NT2/D1 (cell line): Measurements from ENCODE around the gene CLNS1A.

Source experiments
- DNase-seq: peaks from one replicate; pipeline ENCODE4 v3.0.0-alpha.2; 2011; ENCODE audit warnings: low read depth, low spot score
- H3K27me3 ChIP-seq: 2 replicates; pipeline ENCODE4 v1.6.0; 2011; ENCODE audit warnings: mild to moderate bottlenecking; ENCODE audit not compliant: insufficient read length, insufficient read depth
- H3K36me3 ChIP-seq: 2 replicates; pipeline ENCODE4 v1.6.1; 2011; ENCODE audit warnings: mild to moderate bottlenecking, low read length, mixed read lengths; ENCODE audit not compliant: insufficient read depth, insufficient read length
- H3K4me1 ChIP-seq: 2 replicates; pipeline ENCODE4 v1.5.1; 2011; ENCODE audit not compliant: insufficient read depth, insufficient read length
- H3K4me3 ChIP-seq: 2 replicates; pipeline ENCODE4 v1.5.1; 2011; ENCODE audit warnings: low read depth; ENCODE audit not compliant: insufficient read length
- H3K9ac ChIP-seq: 2 replicates; pipeline ENCODE4 v1.6.0; 2011; ENCODE audit warnings: low read depth; ENCODE audit not compliant: insufficient read length
- H3K9me3 ChIP-seq: 2 replicates; pipeline ENCODE4 v1.5.1; 2011; ENCODE audit warnings: mild to moderate bottlenecking, low read length; ENCODE audit not compliant: insufficient read depth
- SUZ12 ChIP-seq: IDR thresholded peaks from 2 replicates; pipeline ENCODE4 v1.6.1; 2011; ENCODE audit not compliant: insufficient read length, insufficient read depth; ENCODE audit errors: extremely low read depth
- YY1 ChIP-seq: IDR thresholded peaks from 2 replicates; pipeline ENCODE4 v1.6.1; 2011; ENCODE audit not compliant: insufficient read length, insufficient read depth
- ZNF274 ChIP-seq: IDR thresholded peaks from 2 replicates; pipeline ENCODE4 v1.6.1; 2011; ENCODE audit warnings: mild to moderate bottlenecking, low read depth, low read length

Gene CLNS1A

DNA sequence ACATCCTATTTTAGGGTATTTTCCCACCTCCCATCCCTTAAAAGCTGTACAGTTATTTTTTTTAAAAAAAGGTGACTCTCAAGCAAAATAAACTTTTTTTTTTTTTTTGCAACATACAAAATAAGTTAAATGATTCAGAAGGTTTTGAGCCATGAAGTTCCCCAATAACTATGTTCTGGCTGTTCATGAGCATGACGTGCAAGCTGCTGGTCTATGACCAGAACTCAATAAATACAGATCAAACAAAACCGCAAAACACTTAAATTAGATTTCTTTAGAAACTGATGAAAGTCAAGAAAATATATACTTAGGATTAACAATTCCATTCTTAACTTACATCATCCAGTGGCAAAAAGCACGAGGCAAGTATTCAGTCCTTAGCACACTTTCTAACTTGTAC is 24.1 kb upstream of the CLNS1A start:
- Histone ChIP-seq H3K36me3 (peaks cover 9% of the 10 kb centered on the region), H3K9me3 (no peaks in the 10 kb centered on the region), H3K4me3 (no peak overlapping the region), H3K9ac (no peak overlapping the region), H3K4me1 (no peaks in the 10 kb centered on the region), H3K27me3 (no peaks in the 10 kb centered on the region)
- DNase-seq: no peak
- no peak for TF ChIP-seq SUZ12
- TF ChIP-seq ZNF274: no peak
- TF ChIP-seq YY1: no peak

DNA sequence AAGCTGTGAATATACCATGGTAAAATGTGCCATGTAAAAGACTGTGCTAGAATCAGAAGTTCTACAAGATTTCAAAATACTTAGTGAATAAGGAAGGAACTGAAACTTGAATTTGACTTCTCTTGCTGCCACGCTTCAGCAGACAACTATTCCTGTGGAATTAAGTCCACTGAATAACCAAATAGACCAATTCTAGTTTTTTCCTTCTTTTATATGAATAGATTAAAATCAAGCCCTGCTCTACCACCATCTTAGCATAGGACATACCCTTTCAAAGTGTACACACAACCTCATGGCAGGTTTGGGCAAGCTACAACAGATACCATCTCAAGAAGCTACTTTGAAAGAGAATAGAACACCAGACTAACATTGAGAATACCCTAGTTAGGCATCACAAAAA is 23.4 kb upstream of the CLNS1A start:
- Histone ChIP-seq H3K4me3 (no peak overlapping the region), H3K9me3 (no peaks in the 10 kb centered on the region), H3K27me3 (no peaks in the 10 kb centered on the region), H3K36me3 (peaks cover 5% of the 10 kb centered on the region), H3K9ac (no peak overlapping the region), H3K4me1 (no peaks in the 10 kb centered on the region)
- TF ChIP-seq YY1 (no peak), SUZ12 (no peak), ZNF274 (no peak)
- no peak for DNase-seq

DNA sequence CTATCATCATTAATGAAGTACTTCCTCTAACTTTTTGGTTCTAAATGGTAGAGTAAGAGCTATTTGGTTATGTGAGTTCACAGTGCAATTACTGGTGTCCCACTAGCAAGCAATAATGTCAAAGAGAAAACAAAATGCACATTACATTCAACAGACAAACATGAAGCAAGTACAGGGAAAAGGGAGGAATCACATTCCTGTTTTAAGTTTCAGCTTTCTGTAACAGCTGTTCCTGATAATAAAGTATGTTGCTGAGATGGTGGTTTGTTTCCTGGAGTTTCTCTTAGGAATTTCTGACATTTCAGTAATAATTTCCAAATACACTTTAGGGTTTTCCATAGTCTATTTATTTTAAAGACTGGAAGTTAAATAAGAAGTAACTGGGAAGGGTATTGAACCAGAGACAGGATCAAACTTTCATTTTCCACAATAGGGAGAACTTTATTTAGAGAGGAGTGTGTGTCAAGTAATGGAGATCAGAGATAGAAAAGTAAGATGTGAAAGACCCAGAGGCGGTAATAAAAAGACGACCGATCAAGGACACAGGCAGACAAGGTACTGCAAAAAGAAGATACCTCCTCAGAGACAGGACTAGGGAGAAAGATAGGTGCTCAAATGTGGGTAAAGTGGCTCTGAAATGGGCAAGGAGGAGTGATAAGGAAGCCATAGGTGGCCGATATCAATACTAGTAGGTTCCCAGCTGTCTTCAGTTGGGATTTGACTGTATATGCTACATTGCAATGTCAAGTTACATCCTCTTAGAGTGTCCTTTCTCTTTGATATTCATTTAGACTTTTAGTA is 20.8 kb upstream of the CLNS1A start:
- no peaks in the 10 kb centered on the region for H3K4me1 ChIP-seq
- H3K9me3 ChIP-seq: no peaks in the 10 kb centered on the region
- H3K4me3 ChIP-seq: no peak overlapping the region
- no peaks in the 10 kb centered on the region for H3K36me3 ChIP-seq
- H3K9ac ChIP-seq: no peak overlapping the region
- TF ChIP-seq YY1 (no peak), SUZ12 (no peak), ZNF274 (no peak)
- no peak for DNase-seq
- H3K27me3 ChIP-seq: no peaks in the 10 kb centered on the region

DNA sequence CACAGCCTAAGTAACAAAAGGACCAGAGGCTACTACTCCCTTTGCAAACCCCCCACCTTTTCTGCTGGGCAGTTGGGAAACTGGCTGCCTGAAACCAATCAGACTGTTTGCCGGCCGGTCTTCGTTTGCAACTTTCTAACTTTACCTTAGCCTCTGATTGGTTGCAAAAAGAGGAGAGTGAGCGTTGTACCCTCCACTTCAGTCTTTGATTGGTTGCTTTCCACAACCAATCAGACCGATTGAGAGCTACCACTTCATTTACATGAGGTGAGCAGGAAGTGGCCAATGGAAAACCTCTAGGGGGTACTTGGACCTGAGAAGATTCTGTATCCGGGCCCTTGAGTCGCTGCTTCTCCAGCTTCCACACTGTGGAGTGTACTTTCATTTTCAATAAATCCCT is 18.8 kb upstream of the CLNS1A start:
- H3K4me3 ChIP-seq: no peak overlapping the region
- H3K9ac ChIP-seq: no peak overlapping the region
- no peaks in the 10 kb centered on the region for H3K36me3 ChIP-seq
- H3K9me3 ChIP-seq: no peaks in the 10 kb centered on the region
- no peaks in the 10 kb centered on the region for H3K4me1 ChIP-seq
- TF ChIP-seq YY1 (no peak), ZNF274 (no peak), SUZ12 (no peak)
- DNase-seq: no peak
- H3K27me3 ChIP-seq: no peaks in the 10 kb centered on the region

DNA sequence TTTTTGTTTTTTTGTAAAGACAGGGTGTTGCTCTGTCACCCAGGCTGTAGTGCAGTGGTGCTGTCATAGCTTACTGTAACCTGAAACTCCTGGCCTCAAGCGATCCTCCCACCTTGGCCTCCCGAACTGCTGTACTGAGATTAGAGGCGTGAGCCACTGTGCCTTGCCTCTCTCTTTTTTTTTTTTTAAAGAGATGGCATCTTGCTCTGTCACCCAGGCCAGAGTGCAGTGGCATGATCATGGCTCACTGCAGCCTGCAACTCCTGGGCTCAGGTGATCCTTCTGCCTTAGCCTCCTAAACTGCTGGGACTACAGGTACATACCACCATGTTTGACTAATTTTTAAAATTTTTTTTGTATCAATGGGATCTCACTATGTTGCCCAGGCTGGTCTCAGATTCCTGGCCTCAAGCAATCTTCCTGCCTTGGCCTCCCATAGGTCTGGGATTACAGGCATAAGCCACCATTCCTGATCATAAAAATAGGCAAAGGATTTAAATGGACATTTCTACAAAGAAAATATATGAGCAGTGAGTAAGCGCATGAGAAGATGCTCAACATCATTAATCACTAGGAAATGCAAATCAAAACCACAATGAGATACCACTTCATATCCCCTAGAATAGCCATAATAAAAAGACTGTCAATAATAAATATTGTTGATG is 17.3 kb upstream of the CLNS1A start:
- Histone ChIP-seq H3K27me3 (no peaks in the 10 kb centered on the region), H3K9ac (no peak overlapping the region), H3K9me3 (no peaks in the 10 kb centered on the region), H3K4me3 (no peak overlapping the region), H3K36me3 (no peaks in the 10 kb centered on the region), H3K4me1 (no peaks in the 10 kb centered on the region)
- DNase-seq: no peak
- TF ChIP-seq SUZ12 (no peak), YY1 (no peak), ZNF274 (no peak)

DNA sequence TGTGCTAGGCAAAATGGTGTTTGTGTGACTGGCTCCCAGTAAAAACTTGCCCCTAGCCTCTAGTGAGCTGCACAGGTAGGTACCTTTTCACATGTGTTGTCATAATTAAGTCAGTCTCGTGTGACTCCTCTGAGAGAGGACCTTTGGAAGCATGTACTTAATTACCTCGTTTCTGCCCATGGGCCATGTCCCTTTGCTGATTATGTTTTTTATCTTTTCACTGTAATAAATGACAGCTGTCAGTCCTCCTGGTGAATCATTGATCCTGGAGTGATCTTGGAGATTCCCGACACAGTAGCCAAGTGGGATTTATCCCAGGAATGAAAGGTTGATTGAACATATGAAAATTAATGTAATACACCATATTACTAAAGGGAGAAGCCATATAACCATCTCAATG is 12.5 kb upstream of the CLNS1A start:
- Histone ChIP-seq H3K4me3 (no peak overlapping the region), H3K9me3 (no peaks in the 10 kb centered on the region), H3K36me3 (no peaks in the 10 kb centered on the region), H3K4me1 (no peaks in the 10 kb centered on the region), H3K9ac (no peak overlapping the region), H3K27me3 (no peaks in the 10 kb centered on the region)
- no peak for DNase-seq
- TF ChIP-seq ZNF274 (no peak), YY1 (no peak), SUZ12 (no peak)

DNA sequence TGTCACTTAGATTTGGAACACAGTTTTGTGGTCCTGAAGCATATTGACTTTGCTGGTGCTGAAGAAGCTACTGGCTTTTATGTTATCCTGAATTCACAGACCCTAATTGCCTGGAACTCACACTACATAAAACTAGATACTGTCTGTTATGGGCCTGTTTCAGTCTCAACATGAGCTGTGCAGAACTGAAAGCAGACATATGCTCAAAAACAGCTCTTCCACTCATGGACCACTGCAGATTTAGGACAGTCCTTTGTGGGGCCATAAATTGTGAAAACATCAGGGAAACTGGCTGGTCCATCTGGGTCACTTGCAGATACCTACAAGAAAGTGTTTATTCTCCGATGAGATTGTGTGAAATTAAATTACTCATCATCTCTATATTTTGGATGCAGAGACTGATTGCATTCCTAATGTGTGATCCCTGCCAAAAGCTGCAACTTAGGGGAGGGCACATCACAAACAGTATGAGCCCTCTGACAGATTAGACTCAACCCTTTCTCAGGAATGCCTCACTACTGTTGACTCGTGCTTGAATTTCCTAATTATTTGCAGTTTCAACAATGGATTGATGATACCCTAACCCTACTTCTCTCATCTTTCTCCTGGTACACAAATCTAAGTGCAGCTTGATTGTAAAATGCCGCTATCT is 10.2 kb upstream of the CLNS1A start:
- no peak overlapping the region for H3K9ac ChIP-seq
- no peaks in the 10 kb centered on the region for H3K27me3 ChIP-seq
- H3K4me1 ChIP-seq: no peaks in the 10 kb centered on the region
- no peak for TF ChIP-seq YY1
- TF ChIP-seq ZNF274: no peak
- no peak for TF ChIP-seq SUZ12
- H3K4me3 ChIP-seq: no peak overlapping the region
- H3K36me3 ChIP-seq: no peaks in the 10 kb centered on the region
- no peak for DNase-seq
- no peaks in the 10 kb centered on the region for H3K9me3 ChIP-seq
